GM18909 (cell line): Measurements from ENCODE around the gene YBX3.
"Not testable (repeated sequence)": the region's sequence is repeated elsewhere in the genome, so short reads cannot be mapped to it uniquely, and the experiment has no call there.

Experiments used
- ATAC-seq: cut with Tn5 transposase; IDR thresholded peaks from one replicate; pipeline ENCODE4 v1.9.1; 2021; ENCODE audit warnings: mild to moderate bottlenecking; ENCODE audit not compliant: unreplicated experiment, poor library complexity

YBX3 gene

GRCh38 chr12:10722905-10723746, at the start of gene YBX3:
Gene YBX3, minus strand, starts transcription at chr12:10723323. Its CDS starts 212 bp downstream, at chr12:10723111.
- ATAC-seq = peak; percentile 52

- no peak for ATAC-seq
Measured at GRCh38 chr12:10771132-10771733, 48.1 kb upstream of the YBX3 start.

DNA sequence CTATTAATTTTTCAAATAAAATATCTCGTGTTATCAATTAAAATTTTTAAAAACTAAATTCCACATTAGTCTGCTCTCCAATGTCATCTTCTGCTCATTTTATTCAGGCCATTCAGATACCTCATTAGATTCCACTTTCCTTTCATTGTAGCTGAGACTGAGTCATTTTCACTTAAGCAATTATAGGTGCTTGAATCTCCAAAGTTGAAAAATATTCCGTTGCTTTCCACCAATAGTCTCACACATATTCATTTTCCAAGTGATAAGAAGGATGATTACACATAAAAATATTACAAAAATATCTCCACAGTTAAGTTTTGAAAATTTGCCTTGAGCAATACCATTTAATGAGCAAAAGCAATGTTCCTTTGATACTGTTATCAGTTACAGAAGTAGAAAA, 36.5 kb upstream of the YBX3 start:
- no peak for ATAC-seq

- ATAC-seq = no peak
Measured at GRCh38 chr12:10756194-10756593, 33.1 kb upstream of the YBX3 start.

- no peak for ATAC-seq
Measured at GRCh38 chr12:10753059-10753458, 29.9 kb upstream of the YBX3 start.

DNA sequence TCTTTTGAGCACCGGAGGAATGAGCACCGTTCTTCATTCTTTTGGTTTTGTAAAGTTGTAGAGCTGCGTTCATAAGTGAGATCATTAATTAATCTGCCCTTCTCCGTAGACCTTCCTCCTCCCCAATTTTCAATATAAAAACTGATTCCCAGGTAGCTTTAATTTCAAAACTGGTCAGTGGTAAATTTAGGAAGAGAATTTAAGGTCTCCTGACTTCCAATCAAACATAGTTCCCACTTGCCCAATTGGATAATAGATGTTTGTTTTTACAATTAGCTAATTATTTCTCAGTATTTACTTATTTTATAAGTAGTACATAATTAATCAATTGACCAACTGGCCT, 27.2 kb upstream of the YBX3 start:
- ATAC-seq = no peak

DNA sequence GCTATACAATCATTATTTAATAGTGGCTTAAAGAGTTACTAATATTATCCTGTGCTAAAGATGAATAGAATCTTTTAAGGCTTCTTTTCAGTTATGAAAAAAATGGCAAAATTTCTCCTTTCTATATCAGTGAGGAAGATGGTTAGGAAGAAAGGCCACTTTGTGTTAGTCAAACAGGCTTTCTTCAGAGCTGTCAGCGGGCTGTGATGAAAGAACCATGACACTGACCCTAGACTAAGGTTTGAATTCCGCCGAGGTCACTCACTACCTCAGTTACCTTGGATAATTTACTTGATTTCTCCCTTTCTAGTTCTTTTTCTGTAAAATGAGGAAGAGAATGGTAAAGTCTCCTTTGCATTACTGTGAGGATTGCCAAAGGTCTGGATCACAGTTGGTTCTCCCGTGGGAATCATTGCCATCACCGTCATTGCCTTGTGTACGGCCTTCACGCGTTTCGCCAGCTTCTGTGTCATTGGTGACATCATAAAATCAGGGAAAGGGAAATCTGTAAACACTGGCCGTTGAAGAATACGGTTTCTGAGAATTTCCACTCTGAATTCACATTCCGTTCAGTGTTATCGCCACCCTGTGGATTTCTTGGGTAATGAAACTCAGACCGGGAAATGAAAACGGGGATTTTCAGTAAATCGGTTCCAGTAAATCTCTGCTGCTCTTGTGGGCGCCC, 26.7 kb upstream of the YBX3 start:
- peak; percentile 93 for ATAC-seq

DNA sequence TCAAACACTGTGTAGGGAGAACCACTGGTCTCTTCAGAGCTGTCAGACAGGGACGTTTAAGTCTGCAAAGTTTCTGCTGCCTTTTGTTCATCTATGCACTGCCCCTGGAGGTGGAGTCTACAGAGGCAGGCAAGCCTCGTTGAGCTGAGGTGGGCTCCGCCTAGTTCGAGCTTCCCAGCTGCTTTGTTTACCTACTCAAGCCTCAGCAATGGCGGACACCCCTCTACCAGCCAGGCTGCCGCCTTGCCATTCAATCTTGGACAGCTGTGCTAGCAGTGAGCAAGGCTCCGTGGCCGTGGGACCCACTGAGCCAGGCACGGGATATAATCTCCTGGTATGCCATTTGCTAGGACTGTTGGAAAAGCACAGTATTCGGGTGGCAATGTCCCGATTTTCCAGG, 24.6 kb upstream of the YBX3 start:
- ATAC-seq = no peak

- ATAC-seq = not testable (repeated sequence)
Measured at GRCh38 chr12:10743420-10743819, 20.3 kb upstream of the YBX3 start.

DNA sequence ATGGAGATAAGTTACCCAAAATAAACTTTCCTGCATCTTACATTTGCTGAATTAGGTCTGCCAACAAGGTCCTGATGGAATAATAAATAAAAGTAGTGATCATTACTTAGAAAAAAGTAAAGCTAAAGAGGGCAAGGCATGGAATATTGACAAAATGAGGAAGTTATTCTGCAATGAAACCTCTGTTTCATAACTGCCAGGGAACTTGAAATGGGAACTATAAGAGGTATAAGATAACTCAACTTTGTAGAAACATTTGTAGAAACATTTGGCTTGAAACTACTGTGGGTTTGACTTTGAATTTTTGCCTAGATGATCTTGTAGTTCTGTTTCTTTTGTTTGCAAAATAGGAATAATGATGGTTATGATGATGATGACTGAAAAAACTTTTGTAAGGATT, 18.7 kb upstream of the YBX3 start:
- ATAC-seq = no peak

DNA sequence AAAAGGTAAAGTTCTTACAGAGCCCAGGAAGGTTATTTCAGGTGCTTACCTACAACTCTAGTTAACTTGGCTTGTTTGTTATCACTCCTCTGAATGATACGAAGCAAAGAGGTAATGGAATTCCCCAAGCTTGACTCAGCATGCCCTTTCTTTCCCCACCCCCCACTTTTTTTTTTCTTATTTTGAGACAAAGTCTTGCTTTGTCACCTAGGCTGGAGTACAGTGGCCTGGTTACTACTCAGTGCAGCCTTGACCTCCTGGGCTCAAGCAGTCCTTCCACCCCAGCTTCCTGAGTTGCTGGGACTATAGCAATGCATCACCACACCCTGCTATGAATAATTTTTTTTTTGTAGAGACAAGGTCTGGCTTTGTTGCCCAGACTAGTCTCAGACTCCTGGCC, 17.1 kb upstream of the YBX3 start:
- ATAC-seq = no peak

- ATAC-seq = no peak
Measured at GRCh38 chr12:10739157-10740118, 16.3 kb upstream of the YBX3 start.

DNA sequence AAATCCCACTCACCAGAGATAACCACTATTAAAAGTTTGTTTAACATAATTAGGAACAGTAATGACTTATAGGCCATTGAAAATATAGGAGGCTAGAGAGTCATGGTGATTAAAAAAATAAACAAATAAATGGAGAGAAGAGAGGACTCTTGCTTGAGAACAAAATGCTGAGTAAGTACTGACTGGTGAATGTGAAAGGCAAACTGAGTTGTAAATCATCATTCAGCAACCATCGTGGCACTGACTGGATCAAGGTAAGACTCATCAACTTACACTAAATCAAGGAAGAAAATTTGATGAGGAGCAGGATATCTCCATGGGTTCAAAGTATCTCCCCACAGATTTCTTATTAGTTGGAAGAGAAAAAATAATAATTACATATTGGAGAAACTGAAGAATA, 14.1 kb upstream of the YBX3 start:
- ATAC-seq = no peak

GRCh38 chr12:10736463-10736862, 13.3 kb upstream of the YBX3 start:
- no peak for ATAC-seq

GRCh38 chr12:10735428-10735827, 12.3 kb upstream of the YBX3 start:
- ATAC-seq = no peak

- no peak for ATAC-seq
Measured at GRCh38 chr12:10732549-10732948, 9.4 kb upstream of the YBX3 start.

DNA sequence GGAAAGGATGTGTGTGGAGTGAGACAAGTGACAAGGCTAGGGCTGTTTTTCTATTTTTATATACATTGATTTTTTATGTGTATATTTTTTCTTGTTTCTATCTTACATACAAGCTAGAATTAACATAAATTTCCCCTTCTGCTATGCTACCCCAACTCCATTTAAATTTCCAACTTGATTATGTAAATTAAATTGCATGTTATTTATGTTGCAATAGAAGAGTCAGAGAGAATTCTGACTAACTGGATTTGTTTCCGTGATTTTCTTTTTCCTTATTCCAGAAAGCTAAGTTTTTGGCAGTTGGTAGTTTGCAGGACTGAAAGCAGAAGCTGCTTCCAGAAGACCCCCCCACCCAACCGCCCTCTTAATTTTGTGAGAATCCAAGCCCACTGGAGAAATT, 8.9 kb upstream of the YBX3 start:
- ATAC-seq = no peak

DNA sequence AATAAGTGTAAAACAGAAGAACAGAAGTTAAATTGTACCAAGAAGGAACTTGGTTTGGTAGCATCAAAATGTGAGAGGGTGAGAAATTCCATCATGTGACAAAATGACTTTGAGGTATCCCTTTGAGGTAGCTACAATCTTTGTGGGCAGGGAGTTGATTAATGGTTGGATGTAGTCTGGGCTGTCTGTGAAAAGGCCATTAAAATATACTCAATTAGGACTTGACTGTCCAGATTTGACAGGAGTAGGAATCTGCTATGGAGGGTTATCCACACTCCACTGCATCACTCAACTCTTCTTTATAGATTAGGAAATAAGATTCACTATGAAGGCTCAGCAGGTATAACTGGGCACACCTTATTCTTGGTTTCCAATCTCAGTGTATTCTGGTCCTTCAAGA, 7.4 kb upstream of the YBX3 start:
- no peak for ATAC-seq

DNA sequence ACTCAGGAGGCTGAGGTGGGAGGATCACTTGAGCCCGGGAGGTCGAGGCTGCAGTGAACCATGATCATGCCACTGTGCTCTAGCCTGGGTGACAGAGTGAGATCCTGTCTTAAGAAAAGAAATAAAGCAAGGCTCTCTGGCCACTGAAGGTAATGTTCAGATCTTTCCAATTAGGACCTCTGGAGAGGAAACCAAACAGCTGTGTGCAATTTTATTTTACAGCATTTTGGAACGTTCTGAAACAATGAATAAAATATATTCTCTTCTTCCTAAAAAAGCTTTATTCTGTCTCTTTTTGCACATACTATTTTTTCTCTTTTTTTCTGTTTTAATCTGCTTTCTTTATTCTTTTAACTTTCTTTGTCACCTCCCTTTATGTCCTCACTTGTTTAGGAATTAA, 5.0 kb upstream of the YBX3 start:
- ATAC-seq = no peak

DNA sequence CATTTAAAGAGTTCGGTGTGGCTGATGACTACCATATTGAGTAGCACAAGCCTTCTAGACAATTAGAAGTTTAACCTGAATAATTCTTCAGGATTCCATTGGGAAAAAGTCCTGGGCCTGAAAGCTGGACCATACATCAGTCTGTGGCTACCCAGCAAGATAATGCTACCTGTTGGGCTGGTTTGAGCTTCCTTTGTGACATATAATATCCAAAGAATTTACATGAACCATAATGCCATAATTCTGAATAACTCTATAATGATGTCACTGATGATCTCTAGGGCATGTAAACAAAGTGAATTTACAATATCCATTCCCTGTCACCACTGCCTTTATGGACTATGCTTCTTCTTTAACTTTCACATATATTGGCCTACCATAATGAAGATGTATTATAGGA, 3.8 kb upstream of the YBX3 start:
- no peak for ATAC-seq
